ENCODE data around the gene CETN1. TPM values are rescaled to one million over a fixed set of nuclear protein-coding genes. Genes with fewer than 3 reads are reported as not detected.

Gene CETN1
- total RNA-seq, 2 donors from 2014 or later: not detected

DNA sequence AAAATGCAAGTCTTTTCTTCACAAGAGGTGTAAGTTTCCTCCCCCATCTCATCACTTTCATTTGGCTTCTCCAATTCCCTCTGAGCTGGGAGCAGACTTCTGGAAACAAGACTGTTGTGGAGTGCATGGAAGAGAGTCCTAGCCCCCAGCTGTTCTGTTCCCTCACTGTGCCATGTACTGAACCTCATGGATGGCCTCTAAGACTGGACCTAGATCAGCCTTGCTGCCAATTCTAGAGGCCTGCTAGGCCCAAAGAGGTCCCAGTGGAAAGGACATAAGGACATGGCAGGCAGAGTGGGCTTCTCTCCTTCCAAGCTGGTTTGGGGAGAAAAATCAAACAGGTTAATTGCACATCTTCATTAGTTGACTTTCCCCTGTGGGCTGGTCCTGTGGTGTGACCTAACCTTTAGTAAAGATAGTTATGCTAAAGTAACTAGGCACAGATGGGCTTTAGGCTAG is 7.3 kb upstream of the CETN1 start:
- H3K9me3 ChIP-seq (ENCODE audit: control insufficient read depth, low read length): no peaks in the 10 kb centered on the region
- H3K27me3 ChIP-seq (ENCODE audit: control insufficient read depth, insufficient read depth, low read length, poor library complexity, severe bottlenecking): no peaks in the 10 kb centered on the region
- no peaks in the 10 kb centered on the region for H3K36me3 ChIP-seq (ENCODE audit: control insufficient read depth, insufficient read depth, low read length)
- no peak for DNase-seq
- H3K9ac ChIP-seq (ENCODE audit: extremely low read depth, low read length, poor library complexity, severe bottlenecking): no peak overlapping the region
- Mint-ChIP-seq H3K9me3 (no peaks in the 10 kb centered on the region), H3K27ac (no peak overlapping the region), H3K27me3 (ENCODE audit: insufficient read depth) (no peaks in the 10 kb centered on the region), H3K4me1 (peaks cover 38% of the 10 kb centered on the region), H3K4me3 (no peak overlapping the region), H3K36me3 (ENCODE audit: low read depth) (no peaks in the 10 kb centered on the region)
- no peak overlapping the region for H3K4me3 ChIP-seq (ENCODE audit: low read length)
- H3K27ac ChIP-seq (ENCODE audit: low read depth, low read length): no peak overlapping the region
- peaks cover 18% of the 10 kb centered on the region for H3K4me1 ChIP-seq (ENCODE audit: control insufficient read depth, insufficient read depth, low read length)
- TF ChIP-seq, protein P1, sequence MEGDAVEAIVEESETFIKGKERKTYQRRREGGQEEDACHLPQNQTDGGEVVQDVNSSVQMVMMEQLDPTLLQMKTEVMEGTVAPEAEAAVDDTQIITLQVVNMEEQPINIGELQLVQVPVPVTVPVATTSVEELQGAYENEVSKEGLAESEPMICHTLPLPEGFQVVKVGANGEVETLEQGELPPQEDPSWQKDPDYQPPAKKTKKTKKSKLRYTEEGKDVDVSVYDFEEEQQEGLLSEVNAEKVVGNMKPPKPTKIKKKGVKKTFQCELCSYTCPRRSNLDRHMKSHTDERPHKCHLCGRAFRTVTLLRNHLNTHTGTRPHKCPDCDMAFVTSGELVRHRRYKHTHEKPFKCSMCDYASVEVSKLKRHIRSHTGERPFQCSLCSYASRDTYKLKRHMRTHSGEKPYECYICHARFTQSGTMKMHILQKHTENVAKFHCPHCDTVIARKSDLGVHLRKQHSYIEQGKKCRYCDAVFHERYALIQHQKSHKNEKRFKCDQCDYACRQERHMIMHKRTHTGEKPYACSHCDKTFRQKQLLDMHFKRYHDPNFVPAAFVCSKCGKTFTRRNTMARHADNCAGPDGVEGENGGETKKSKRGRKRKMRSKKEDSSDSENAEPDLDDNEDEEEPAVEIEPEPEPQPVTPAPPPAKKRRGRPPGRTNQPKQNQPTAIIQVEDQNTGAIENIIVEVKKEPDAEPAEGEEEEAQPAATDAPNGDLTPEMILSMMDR (conservative IDR thresholded peaks at IDR 0.05): no peak

DNA sequence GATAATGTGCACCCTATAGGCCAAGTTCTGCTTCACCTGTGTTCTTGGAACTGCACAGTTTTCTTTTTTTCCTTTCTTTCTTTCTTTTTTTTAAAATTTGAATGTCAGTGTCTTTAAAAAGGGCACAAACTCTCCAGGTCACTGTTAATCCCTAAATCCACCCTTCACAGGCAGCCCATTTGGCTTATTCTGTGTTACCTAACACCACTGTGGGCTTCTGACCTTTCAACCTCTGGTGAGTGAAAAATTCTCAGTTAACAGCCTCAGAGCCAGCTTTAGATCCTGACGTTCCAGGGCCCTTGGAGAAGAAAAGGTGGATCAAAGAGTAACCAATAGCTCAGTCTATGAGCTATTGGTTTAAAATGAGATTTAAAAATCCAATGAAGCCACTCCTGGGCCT is 6.8 kb upstream of the CETN1 start:
- no peak overlapping the region for H3K4me3 Mint-ChIP-seq
- WGBS, 2 experiments (ENCODE audit: insufficient coverage in 1 of 2, insufficient read length in 1 of 2): 25 to 44% methylated on average over 1 of the region's 1 CpG
- Histone ChIP-seq H3K27ac (ENCODE audit: low read depth, low read length) (no peak overlapping the region), H3K36me3 (ENCODE audit: control insufficient read depth, insufficient read depth, low read length) (no peaks in the 10 kb centered on the region), H3K9ac (ENCODE audit: extremely low read depth, low read length, poor library complexity, severe bottlenecking) (no peak overlapping the region), H3K4me1 (ENCODE audit: control insufficient read depth, insufficient read depth, low read length) (peaks cover 18% of the 10 kb centered on the region), H3K27me3 (ENCODE audit: control insufficient read depth, insufficient read depth, low read length, poor library complexity, severe bottlenecking) (no peaks in the 10 kb centered on the region), H3K9me3 (ENCODE audit: control insufficient read depth, low read length) (no peaks in the 10 kb centered on the region), H3K4me3 (ENCODE audit: low read length) (no peak overlapping the region)
- peaks cover 38% of the 10 kb centered on the region for H3K4me1 Mint-ChIP-seq
- no peaks in the 10 kb centered on the region for H3K27me3 Mint-ChIP-seq (ENCODE audit: insufficient read depth)
- H3K9me3 Mint-ChIP-seq: no peaks in the 10 kb centered on the region
- H3K36me3 Mint-ChIP-seq (ENCODE audit: low read depth): no peaks in the 10 kb centered on the region
- no peak for DNase-seq
- TF ChIP-seq, protein P1 (conservative IDR thresholded peaks at IDR 0.05): no peak
- no peak overlapping the region for H3K27ac Mint-ChIP-seq

DNA sequence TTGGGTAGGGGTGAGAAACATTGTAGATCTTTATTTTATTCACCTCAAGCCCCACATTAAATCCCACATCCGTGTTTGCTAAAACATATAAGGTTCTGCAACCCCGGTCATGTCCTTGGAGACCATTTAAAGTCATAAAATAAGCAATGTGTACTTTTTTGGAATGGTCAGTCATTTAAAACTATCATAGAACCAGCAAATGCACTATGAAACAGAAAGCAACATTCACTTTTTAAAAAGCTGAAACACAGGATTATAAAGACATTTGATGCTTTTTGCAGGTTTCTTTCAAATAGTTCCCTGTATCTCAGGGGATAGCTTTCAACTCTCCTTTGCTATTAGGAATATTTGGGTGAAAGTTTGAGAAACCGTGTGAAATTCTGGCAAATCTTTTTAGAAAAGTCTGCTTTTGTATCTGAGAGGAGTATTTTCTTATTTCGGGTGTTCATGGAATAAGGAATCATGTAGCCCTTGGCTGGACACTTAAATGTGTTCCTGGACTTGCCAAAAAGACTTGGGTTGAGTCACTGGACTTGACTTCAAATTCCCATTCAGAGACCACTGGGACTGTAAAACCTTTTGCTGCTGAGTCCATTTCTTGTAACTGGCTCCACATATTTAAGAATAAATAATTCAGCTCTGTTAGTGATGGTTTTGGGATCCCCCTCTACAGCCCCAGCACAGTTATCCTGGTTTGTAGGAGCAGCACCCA is 5.9 kb upstream of the CETN1 start:
- Histone ChIP-seq H3K4me3 (ENCODE audit: low read length) (no peak overlapping the region), H3K36me3 (ENCODE audit: control insufficient read depth, insufficient read depth, low read length) (no peaks in the 10 kb centered on the region), H3K9ac (ENCODE audit: extremely low read depth, low read length, poor library complexity, severe bottlenecking) (no peak overlapping the region), H3K27ac (ENCODE audit: low read depth, low read length) (no peak overlapping the region), H3K4me1 (ENCODE audit: control insufficient read depth, insufficient read depth, low read length) (peaks cover 18% of the 10 kb centered on the region), H3K27me3 (ENCODE audit: control insufficient read depth, insufficient read depth, low read length, poor library complexity, severe bottlenecking) (no peaks in the 10 kb centered on the region), H3K9me3 (ENCODE audit: control insufficient read depth, low read length) (no peaks in the 10 kb centered on the region)
- no peak overlapping the region for H3K4me3 Mint-ChIP-seq
- no peak for DNase-seq
- H3K4me1 Mint-ChIP-seq: peaks cover 38% of the 10 kb centered on the region
- WGBS, 2 experiments (ENCODE audit: insufficient coverage in 1 of 2, insufficient read length in 1 of 2): 79 to 100% methylated on average over 1 to 4 of the region's 4 CpGs
- no peaks in the 10 kb centered on the region for H3K27me3 Mint-ChIP-seq (ENCODE audit: insufficient read depth)
- H3K9me3 Mint-ChIP-seq: no peaks in the 10 kb centered on the region
- H3K36me3 Mint-ChIP-seq (ENCODE audit: low read depth): no peaks in the 10 kb centered on the region
- TF ChIP-seq, protein P1 (conservative IDR thresholded peaks at IDR 0.05): no peak
- no peak overlapping the region for H3K27ac Mint-ChIP-seq
